SK-N-SH treated with all-trans-retinoic acid at 6 μM for 48 hours (cell line): ENCODE results near the gene GGACT.

Experiments used
- OSR1 ChIP-seq: fragments of 250-450 bp; sonication (Bioruptor Pico); IDR thresholded peaks from 2 replicates; pipeline ENCODE4 v1.8.0; 2022; ENCODE audit warnings: moderate library complexity, mild to moderate bottlenecking, inconsistent platforms
- PATZ1 ChIP-seq: fragments of 250-450 bp; sonication (Bioruptor Pico); IDR thresholded peaks from 2 replicates; pipeline ENCODE4 v1.8.0; 2020; ENCODE audit warnings: mild to moderate bottlenecking, moderate library complexity, borderline replicate concordance
- RARB ChIP-seq: fragments of 250-450 bp; sonication (Bioruptor Pico); IDR thresholded peaks from 2 replicates; pipeline ENCODE4 v1.8.0; 2021; ENCODE audit warnings: mild to moderate bottlenecking, moderate library complexity
- TCF4 ChIP-seq: fragments of 250-450 bp; sonication (Bioruptor Pico); IDR thresholded peaks from 2 replicates; pipeline ENCODE4 v1.8.0; 2021; ENCODE audit warnings: mild to moderate bottlenecking, moderate library complexity, borderline replicate concordance
- TOX ChIP-seq: fragments of 250-450 bp; sonication (Bioruptor Pico); IDR thresholded peaks from 2 replicates; pipeline ENCODE4 v1.8.0; 2021; ENCODE audit warnings: mild to moderate bottlenecking, moderate library complexity, borderline replicate concordance
- ZNF565 ChIP-seq: fragments of 450-650 bp; formaldehyde crosslinking; conservative IDR thresholded peaks from 2 replicates; pipeline ENCODE4 v1.5.0; 2020; ENCODE audit warnings: low read depth, mild to moderate bottlenecking, moderate library complexity
- ZNF8 ChIP-seq: fragments of 450-650 bp; formaldehyde crosslinking; IDR thresholded peaks from 2 replicates; pipeline ENCODE4 v1.5.0; 2020; ENCODE audit warnings: mild to moderate bottlenecking, moderate library complexity

GRCh38 chr13:100480676-100481075, 107.9 kb downstream of the GGACT start:
- TF ChIP-seq ZNF8 (CRISPR knock-in tag) (no peak), PATZ1 (CRISPR knock-in tag) (no peak), TOX (CRISPR knock-in tag) (no peak), OSR1 (CRISPR knock-in tag) (no peak), RARB (CRISPR knock-in tag) (no peak), ZNF565 (CRISPR knock-in tag) (no peak), TCF4 (CRISPR knock-in tag) (no peak)
